GM13977 (cell line): ENCODE data around the gene FKBP5.
A peak's percentile ranks its signal among the peaks of the same experiment; 100 is the strongest.

Experiments
- DNase-seq: peaks from one replicate; pipeline ENCODE4 v3.0.0; 2012; ENCODE audit warnings: low spot score
- in situ Hi-C: fragments of 300-500 bp; cut with MboI; formaldehyde crosslinking; loops from one replicate; pipeline ENCODE4 v1.12.0; 2022; ENCODE audit warnings: low sequenced_read_pairs, low pct_unique_long_range_greater_than_20kb, mixed read lengths, inconsistent platforms; ENCODE audit not compliant: unreplicated experiment
- TF ChIP-seq, protein P1 (sequence below): IDR thresholded peaks from 2 replicates; pipeline ENCODE4 v1.5.1; 2012; ENCODE audit warnings: mild to moderate bottlenecking, control low read depth; ENCODE audit not compliant: insufficient read depth; ENCODE audit errors: extremely low read depth, missing control alignments

Gene FKBP5

GRCh38 chr6:35554811-35555210, 133.9 kb downstream of the FKBP5 start:
- in situ Hi-C loops: no loop called here
- no peak for DNase-seq
- TF ChIP-seq, protein P1, sequence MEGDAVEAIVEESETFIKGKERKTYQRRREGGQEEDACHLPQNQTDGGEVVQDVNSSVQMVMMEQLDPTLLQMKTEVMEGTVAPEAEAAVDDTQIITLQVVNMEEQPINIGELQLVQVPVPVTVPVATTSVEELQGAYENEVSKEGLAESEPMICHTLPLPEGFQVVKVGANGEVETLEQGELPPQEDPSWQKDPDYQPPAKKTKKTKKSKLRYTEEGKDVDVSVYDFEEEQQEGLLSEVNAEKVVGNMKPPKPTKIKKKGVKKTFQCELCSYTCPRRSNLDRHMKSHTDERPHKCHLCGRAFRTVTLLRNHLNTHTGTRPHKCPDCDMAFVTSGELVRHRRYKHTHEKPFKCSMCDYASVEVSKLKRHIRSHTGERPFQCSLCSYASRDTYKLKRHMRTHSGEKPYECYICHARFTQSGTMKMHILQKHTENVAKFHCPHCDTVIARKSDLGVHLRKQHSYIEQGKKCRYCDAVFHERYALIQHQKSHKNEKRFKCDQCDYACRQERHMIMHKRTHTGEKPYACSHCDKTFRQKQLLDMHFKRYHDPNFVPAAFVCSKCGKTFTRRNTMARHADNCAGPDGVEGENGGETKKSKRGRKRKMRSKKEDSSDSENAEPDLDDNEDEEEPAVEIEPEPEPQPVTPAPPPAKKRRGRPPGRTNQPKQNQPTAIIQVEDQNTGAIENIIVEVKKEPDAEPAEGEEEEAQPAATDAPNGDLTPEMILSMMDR: no peak

- TF ChIP-seq, protein P1: no peak
- DNase-seq: no peak
- in situ Hi-C loops: no loop called here
Observed at GRCh38 chr6:35553315-35553714, 135.4 kb downstream of the FKBP5 start.

DNA sequence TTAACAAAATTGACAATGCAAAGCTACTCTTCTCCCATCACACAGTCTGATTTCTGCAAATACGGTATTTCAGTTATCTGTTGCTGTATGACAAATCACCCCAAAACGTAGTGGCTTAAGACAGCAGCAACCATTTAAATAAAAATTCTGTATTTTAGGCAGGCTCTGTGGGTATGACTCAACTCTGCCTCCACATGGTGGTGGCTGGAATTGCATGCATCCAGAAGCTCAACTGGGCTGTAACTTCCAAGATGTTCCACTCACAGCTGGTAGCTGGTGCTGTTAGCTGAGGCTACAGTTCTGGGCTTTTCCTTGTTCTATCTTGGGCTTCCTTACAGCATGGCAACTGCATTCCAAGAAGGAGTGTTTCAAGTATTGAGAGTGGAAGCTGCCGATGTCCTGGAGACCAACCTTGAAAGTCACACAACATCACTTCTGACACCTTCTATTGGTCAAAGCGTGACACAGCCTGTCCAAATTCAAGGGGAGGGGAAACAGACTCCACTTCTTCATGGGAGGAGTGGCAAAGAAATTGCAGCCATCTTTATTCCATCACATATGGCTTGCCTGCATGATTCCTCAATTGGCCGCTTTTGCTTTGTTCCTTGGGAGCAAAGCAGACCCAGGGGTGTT, 136.3 kb downstream of the FKBP5 start:
- in situ Hi-C loops: no loop called here
- TF ChIP-seq, protein P1: peak; percentile 85
- peak; percentile 34 for DNase-seq

GRCh38 chr6:35550437-35550836, 138.3 kb downstream of the FKBP5 start:
- DNase-seq: no peak

DNA sequence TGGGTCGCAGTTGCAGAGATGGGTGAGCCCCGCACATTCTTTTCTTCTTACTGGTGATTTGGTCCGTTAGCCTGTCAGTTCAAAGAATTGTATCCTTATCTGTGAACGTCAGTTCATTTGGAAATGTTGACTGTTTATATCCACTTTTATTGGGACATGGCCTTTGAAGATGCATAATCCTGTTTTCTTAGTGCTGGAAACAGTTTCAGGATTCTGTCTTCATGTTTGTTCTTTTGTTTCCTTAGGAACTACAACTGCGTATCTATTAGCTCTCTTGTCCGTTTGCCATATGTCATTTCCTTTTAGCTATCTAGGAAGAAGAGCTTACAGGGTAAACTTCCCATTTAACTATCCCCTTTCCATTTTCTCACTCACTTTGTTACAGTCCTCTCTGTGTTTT, 141.0 kb downstream of the FKBP5 start:
- in situ Hi-C loops: no loop called here
- TF ChIP-seq, protein P1: no peak
- DNase-seq: no peak

More at GRCh38 chr6:35550437-35550836, 138.3 kb downstream of the FKBP5 start:
- in situ Hi-C loops: no loop called here
- TF ChIP-seq, protein P1: no peak

DNA sequence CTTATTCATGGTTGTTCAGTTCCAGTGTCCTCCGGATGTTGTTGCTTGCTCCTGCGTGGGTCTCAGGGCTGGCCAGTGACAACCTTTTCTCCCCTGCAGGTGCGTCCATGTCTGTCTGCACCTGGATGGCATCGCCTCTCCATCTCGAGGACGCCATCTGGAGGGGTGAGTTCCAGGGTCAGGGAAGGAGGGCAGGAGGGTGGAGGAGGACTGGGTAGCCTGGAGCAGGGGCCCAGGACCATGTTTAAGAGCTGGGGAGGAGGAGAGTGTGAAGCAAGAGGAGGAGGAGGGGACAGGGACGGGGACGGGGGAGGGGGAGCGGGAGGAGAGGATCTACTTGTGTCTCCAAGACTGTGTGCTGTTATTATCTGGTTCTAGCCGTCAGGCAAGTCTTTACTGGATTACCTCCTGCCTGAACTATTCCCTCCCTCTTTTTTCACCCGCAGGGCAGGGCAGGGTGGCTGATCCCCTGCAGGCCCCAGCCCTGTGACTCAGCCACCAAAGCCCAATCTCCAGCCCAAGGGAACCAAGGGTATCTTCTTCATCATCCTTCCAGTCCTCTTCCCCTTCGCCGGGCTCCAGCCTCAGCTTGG, 143.8 kb downstream of the FKBP5 start:
- no peak for DNase-seq
- TF ChIP-seq, protein P1: no peak
- in situ Hi-C loops: no loop called here
